C4-2B (cell line): ENCODE results near the gene RGPD8.
"Not testable (repeated sequence)": the region's sequence is repeated elsewhere in the genome, so short reads cannot be mapped to it uniquely, and the experiment has no call there.

ENCODE experiments used
- ZFX ChIP-seq: fragments of 450-650 bp; IDR thresholded peaks from 2 replicates; pipeline ENCODE4 v1.6.1; 2017
- TF ChIP-seq, protein P1 (sequence below): fragments of 450-650 bp; conservative IDR thresholded peaks from 2 replicates; pipeline ENCODE4 v1.5.1; 2017; ENCODE audit warnings: mild to moderate bottlenecking

DNA sequence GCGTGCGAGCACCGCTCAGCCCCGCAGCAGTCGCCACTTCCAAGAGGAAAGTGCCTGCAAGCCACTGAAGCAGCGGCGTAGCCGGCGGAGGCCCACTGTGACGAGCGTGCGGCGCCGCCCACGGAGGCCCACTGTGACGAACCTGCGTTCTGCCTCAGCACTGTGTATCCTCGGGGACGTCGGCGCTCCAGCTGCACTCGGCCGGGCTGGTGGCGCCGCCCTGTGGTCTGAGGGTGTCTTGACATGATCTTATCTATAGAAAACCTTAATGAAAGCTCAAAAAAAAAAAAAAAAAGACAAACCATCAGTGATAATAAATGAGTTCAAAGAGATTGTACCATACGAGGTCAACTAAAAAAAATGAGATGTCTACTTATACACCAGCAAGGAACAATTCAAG lies at the start of gene RGPD8:
- TF ChIP-seq, protein P1, sequence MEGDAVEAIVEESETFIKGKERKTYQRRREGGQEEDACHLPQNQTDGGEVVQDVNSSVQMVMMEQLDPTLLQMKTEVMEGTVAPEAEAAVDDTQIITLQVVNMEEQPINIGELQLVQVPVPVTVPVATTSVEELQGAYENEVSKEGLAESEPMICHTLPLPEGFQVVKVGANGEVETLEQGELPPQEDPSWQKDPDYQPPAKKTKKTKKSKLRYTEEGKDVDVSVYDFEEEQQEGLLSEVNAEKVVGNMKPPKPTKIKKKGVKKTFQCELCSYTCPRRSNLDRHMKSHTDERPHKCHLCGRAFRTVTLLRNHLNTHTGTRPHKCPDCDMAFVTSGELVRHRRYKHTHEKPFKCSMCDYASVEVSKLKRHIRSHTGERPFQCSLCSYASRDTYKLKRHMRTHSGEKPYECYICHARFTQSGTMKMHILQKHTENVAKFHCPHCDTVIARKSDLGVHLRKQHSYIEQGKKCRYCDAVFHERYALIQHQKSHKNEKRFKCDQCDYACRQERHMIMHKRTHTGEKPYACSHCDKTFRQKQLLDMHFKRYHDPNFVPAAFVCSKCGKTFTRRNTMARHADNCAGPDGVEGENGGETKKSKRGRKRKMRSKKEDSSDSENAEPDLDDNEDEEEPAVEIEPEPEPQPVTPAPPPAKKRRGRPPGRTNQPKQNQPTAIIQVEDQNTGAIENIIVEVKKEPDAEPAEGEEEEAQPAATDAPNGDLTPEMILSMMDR: peak; percentile 68
- not testable (repeated sequence) for TF ChIP-seq ZFX
